GM19035 (cell line): Measurements from ENCODE around the gene GLCE.

Source experiments
- ATAC-seq: cut with Tn5 transposase; IDR thresholded peaks from one replicate; pipeline ENCODE4 v1.9.1; 2021; ENCODE audit not compliant: unreplicated experiment

GLCE gene

DNA sequence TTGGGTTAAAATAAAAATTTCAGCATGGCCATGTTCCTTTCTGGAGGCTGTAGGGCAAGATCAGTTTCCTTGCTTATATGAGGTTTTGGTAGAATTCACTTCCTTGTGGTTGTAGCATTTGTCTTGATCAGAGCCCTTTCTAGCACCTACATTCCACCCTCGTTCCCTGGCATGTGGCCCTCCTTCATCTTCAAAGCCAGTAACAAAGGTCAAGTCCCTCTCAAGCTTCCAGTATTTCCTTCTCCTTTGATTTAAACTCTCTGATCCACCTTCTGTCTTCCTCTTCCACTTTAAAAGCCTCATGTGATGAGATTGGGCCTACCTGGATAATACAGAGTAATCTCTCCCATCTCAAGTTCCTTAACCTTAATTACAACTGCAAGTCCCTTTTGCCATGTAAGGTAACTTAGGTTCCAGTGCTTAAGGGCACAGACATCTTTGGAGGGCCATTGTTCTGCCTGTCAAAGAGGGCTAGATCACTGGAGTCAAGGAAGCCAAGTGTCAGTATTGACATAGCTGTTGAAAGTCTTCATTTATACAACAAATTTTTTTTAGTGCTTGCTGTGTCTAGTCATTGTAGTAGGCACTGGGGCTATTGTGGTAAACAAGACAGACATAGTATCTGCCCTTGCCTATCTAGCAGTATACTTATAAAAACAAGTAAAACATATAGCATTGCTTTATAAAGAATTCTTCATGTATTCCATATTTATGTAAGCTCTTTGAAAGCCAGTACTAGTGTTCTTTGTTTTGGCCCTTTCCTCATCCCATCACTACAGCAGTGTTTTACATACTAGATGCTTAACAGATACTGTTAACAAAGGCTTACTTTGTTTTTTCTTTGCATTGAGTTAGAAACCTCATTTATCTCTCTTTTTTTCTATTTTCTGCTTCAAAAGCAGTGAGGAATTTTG is 40.7 kb downstream of the GLCE start:
- no peak for ATAC-seq

DNA sequence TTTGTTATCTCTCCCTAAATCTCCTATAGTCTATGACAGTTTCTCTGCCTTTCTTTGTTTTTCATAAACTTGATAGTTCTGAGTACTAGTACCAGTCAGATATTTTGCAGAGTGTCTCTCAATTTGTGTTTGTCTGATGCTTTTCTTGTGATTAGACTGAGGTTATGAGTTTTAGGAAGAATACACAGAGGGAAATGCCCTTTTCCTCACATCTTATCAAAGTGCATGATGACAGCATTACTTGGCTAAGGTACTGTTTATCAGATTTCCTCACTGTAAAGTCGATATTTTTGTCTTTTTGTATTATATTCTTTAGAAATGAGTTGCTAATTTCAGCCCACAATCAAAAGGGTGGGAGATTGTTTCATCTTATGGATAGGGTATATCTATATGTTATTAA is 45.6 kb downstream of the GLCE start:
- no peak for ATAC-seq

DNA sequence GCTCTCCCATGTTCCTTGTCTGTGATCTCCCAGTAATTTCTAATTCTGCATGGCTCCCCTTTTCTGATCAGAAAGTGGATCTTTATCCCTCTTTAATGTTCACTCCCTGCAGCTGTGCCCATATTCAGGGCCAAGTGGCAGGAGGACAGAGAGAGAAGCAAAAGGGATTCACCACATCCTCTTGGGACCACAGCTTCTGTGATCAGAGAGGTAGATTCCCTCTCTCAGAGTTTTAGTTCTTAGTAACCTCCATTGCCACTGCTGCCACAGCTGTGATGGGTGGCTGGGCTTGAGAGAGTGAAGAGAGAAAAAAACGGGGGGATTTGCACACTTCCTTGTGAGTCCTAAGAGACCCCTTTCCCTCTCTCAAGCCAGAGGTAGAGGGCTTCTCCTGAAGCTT is 49.2 kb downstream of the GLCE start:
- ATAC-seq = no peak

DNA sequence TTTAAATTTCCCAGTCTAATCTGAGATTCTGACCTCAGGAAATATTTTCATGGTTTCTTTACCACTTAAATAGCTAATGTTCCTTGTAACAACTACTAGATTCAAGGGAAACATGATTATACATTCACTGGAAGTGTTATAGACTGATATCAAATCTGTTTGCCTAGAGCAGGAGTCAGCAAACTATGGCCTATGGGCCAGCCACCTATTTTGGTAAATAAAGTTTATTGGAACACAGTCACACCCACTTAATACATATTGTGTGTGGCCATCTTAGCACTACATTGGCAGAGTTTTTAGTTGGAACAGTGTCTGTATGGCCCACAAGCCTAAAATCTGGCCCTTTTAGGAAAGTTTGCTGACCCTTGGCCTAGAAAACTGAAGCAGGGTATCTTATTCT is 50.1 kb downstream of the GLCE start:
- ATAC-seq = no peak

DNA sequence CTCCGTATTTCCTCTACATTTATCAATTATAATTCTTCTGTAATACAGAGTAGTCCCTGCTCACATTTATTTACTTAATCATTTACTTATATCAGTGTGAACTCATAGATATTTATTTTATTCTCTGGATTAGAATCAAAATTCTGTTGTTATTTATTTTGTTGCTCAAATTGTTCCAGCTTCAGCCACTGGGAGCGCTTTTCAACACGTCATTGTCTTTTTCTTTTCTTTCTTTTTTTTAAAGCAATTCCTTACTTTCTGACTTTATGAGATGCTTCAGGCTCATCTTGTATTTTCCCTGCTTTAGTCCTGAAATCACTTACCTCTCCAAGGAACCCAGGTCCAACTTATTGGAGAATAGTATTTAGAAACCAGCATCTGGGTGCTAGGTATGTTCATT is 53.4 kb downstream of the GLCE start:
- ATAC-seq = no peak

DNA sequence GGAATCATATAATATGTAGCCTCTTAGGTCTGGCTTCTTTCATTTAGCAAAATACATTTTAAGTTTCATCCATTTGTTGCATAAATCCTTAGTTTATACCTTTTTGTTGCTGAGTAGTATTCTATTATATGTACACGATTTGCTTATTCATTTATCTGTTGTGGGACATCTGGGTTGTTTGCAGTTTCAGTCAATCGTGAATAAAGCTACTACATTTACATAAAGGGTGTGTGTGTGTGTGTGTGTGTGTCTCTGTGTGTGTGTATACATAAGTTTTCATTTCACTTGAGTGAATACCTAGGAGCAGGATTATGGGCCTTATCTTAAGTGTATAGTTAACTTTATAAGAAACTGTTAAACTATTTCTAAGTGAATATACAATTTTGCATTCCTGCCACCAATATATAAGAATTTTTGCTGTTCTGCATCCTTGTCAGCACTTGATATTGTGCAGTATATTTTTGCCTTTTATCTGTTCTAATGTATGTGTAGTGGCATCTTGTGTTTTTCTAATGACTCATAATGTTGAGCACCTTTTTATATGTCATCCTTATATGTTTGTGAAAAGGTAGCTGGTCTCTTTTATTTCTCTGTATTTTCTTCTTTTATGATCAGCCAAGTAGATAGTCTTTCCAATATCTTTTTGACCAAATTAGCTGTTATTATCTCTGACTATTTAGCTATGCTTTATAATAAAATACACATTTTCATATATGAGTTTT is 55.0 kb downstream of the GLCE start:
- ATAC-seq = no peak

DNA sequence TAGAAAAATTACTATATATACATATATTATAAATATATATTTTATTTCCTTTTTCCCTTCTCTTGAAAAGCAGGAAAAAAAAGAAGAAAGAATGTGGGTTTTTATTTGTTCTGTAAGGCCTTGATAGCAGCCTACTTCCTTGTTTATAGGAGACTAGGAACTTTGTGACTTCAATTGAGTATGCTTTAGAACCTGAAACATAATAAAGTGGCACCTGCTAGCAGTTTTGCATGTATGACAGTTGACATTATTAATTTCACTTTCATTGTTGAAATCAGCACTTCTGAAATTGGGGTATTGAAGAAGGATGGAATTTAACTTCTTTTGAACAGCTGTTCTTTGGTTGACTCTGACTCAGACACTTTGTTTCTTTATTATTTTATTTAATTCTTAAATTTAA is 56.9 kb downstream of the GLCE start:
- ATAC-seq = no peak

DNA sequence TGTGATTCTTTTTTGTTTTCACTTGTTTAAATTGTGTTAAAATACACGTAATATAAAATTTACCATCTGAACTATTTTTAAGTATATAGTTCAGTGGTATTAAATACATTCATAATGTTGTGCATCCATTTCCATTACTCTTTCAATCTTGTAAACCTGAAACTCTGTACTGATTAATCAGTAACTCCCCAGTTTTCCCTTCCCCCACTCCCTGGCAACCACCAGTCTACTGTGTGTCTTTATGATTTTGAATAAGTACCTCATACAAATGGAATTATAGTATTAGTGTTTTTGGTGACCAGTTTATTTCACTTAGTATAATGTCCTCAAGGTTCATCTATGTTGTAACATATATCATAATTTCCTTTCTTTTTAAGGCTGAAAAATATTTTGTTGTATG is 59.3 kb downstream of the GLCE start:
- no peak for ATAC-seq

DNA sequence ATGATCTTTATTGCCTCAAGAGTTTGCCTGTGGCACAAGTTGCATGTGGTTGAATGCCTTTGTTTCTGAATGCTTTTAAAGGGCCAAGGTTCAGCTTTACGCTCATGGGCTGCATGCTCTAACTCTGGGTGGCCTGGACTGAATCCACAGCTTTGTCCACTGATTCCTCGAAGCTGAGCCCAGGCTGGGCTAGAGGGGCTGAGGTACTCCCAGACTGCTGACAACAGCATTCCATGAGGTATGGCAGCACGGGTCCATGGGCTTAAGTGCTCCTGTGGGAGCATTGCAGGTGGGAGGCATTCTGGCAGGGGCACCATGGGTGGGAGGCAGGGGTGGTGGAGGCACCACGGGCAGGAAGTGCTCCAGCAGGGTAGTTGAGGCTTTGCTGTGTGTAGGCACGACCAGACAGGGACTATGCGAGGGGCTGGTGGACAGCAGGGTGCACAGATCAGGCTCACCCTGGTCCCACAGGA is 61.6 kb downstream of the GLCE start:
- no peak for ATAC-seq

DNA sequence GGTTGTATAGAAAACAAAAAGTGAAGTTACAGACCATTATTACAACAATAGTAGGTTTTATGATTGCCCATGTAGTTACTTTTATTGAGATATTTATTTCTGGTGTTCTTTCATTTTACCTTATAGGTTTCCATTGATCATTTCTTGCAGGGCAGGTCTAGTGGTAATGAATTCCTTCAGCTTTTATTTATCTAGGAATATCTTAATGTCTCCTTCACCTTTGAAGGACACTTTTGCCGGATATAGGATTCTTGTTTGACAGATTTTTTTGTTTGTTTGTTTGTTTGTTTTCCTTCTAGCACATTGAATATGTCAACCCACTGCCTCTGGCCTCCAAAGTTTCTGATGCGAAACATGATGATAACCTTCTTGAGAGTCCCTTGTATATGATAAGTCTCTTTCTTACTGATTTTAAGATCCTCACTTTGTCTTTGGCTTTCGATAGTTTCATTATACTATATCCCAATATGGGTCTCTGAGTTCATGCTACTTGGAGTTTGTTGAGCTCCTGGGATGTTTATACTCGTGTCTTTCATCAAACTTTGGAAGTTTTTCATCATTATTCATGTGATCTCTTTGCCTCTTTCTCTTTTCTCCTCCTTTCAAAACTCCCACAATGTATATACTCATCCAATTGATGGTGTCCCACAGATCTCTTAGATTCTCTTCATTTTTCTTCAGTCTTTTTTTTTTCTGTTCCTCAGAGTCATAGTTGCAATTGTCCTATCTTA is 62.8 kb downstream of the GLCE start:
- ATAC-seq = no peak

DNA sequence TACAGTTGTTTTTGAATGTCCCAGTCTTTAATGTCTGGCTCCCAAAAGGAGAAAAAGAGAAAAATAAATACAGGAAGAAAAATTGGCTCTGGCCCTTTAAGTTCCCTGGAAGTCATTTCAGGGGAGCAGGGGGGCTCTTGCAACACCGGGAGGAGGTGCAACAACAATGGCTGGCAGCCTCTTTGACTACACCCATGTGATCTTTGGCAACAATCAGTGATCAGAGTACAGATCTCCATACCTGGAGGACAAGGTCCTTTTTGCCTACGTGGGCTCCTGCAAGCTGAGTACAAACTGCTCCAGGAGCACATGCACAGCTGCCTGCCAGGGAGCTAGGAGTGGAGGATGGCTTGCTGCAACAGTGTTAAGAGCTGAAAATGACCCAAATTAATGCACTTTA is 63.9 kb downstream of the GLCE start:
- no peak for ATAC-seq

DNA sequence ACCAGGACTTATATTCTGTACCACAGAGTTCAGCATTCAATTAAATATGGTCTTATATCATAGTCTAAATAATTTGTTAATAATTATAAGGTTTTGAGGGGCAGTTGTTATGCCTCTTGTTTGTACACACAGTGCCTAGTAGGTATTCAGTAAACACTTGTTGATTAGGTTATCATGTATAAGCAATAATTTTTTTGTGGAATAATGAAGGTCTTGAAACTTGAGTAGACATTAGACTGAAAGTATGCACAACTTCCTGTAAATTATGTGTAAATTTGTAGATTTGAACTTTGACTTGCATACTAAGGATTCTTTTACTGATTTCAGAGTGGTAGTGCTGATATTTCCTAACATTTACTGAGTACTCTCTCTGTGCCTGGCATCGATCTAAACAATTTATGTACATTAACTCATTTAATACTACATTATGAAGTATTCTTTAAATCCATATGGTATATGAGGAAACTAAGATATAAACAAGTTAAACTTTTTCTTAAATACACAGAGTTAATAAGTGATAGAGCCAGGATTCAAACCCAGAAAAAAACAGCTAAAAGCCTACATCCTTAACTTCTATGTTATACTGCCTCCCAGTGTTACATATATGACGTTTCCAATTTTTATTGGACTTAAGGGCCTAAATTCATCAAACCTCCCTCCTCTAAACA is 65.1 kb downstream of the GLCE start:
- no peak for ATAC-seq

DNA sequence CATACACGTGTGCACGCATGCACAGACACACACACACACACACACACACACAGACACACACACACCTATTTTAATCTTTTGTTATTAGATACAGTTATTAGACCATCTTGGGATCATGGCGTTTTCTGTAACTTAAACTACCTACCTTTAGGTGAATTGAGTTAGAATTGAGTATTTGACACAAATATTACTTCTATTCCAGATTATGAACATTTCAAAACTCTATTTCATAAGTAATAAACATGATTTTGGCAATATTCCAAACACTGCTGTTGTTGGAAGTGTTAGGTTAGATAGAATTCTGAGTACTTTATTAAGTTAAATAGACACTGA is 65.6 kb downstream of the GLCE start:
- ATAC-seq = no peak

DNA sequence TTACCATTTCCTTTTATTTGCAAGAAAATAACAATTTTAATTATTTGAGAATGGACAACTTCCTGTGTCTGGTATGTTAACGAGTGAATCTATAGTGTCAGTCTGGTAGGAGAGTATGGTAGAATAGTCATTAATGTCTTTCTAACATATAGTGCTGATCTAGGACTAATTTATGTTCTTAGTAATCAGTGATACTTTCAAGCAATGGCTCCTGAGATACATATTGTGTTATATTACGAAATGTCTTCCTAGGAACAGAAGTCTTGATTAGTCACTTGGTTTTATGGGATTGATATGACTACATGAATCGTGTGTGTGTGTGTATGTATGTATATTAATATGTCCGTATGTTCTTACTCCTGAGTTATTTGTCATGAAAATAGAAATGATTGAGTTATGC is 71.7 kb downstream of the GLCE start:
- ATAC-seq = no peak

DNA sequence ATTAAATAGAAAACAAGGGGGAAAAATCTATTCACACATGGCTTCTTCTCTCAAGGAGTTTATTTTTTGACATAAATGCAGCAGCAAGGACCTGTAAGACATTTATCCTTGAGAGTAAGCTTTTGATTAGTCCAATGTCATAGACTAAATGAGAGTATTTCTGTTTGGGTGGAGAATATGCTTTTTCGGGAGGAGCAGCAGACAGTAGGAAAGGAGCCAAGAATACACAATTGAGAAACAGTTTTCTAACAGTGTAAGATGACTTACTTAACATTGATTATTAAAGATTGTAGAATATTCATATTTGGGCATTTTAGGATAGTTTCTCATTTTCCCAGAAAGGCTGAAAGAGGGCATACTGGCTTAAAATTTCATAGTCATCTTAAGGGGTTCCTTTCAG is 72.3 kb downstream of the GLCE start:
- no peak for ATAC-seq

DNA sequence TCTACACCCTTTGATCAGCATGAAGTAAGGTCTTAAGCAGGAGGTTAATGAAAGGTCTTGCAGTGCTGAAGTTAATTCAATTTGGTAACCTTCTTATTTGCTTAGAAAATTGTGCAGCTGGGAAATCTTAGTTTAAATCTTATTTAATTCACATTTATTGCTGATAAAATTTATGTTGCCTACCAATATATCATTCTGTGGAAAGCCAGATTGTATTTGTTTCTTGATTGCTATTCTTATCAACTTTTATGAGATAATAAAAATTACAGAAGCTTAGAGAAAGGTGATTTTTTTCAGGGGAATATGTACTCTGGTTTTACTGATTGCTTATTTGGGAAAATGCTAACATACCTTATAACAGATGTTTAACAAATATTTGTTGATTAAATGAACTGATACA is 74.2 kb downstream of the GLCE start:
- ATAC-seq = no peak

DNA sequence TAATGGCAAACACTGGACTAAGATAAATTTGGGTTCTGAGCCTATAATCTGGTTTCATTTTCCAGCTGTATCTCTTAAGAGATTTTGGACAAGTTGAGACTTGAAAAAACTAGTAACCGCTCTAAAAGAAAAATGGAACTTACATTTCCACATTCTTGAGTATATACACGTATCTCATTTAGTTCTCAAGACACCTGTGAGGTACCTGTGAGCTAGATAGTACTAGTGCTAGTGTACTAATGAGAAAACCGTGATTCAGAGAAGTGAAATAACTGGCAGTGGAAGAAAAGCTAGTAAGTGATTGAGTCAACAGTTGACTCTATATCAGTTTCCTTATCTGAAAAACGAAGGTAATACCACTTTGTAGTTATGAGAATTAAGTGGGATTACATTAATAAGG is 76.1 kb downstream of the GLCE start:
- ATAC-seq = no peak

DNA sequence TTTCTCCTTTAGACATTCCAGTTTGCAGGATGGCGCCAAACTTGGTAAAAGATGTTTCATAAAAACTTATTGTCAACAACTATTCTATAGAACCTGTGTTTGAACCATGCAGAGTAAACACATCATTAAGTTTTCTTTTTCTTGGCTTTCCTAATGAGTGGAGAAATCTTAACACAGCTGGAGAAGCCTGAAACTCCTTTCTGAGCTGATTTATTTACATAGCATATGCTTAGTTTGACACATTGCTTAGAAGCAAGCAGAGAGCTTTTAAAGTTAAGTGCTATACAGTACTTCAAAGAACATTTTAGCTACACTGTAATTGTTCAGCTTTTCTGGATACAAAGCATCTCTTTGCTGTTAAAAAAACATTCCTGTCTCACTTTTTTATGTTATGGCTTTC is 77.3 kb downstream of the GLCE start:
- ATAC-seq = no peak

DNA sequence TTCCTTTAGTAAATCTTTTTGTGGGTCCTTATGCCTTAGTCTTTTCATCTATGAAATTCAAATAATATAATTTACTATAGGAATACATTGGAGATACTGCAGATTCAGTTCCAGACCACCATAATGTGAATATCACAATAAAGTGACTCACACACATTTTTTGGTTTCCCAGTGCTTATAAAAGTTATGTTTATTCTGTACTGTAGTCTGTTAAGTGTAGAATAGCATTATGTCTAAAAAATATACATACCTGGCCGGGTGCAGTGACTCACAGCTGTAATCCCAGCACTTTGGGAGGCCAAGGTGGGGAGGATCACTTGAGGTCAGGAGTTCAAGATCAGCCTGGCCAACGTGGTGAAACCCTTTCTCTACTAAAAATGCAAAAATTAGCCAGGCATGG is 84.4 kb downstream of the GLCE start:
- ATAC-seq = no peak

DNA sequence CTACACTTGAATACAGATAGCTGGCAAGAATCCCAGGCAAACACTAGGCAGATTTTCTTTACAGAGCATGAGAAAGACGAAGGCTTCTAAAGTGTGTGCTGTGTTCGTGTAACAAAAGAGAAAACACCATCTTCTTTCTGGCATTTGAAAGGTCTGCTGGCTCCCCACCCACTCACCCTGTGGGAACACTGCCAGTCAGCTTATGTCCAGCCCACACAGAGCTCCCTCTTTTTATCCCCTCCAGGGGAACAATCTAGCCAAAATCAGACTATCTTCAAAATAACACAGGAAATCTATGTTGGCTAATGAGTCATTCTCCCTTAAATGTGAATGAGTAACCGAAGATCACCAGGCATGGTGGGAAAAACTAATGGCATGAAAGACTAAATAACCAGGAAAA is 92.7 kb downstream of the GLCE start:
- no peak for ATAC-seq

DNA sequence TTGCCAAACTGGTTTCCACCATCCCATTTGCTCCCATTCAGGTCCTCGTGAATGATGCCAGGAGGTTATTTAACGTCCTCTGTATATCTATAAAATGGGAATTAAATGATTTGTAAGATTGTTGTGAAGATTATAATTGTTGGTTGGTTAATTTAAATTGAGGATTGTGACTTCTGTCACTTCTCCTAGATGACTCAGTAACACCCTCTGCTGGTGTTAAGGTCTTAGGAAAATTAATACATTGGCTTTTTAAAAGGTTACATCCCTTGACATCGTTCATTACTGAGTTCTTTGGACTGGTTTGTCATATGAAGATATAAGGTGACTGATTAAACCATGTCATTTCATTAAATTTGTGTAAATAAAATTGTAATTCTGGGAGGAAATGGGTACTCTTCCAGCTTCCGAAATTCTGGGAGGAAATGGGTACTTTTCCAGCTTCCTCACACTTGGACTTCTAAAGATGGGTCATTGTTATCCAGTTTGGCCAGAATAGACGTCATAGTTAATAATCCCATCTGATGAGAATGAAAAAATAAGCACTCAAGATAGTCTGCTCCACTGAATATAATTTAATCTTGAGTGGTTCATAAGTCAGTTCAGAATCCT is 105.0 kb downstream of the GLCE start:
- ATAC-seq = no peak
